ENCODE measurements around the gene GCM1.

Gene GCM1

GRCh38 chr6:53101006-53101405 lies 47.6 kb downstream of the GCM1 start:
- no peak for DNase-seq

- DNase-seq: no peak
Observed at GRCh38 chr6:53100561-53100960, 48.1 kb downstream of the GCM1 start.

- no peak for DNase-seq
Observed at GRCh38 chr6:53095716-53096115, 52.9 kb downstream of the GCM1 start.

- no peak for DNase-seq
Observed at GRCh38 chr6:53095270-53095669, 53.4 kb downstream of the GCM1 start.

GRCh38 chr6:53090576-53090975 lies 58.1 kb downstream of the GCM1 start:
- no peak for DNase-seq

GRCh38 chr6:53089948-53090347 lies 58.7 kb downstream of the GCM1 start:
- DNase-seq: no peak

- no peak for DNase-seq
Observed at GRCh38 chr6:53086302-53086701, 62.3 kb downstream of the GCM1 start.

GRCh38 chr6:53080813-53081212 lies 67.8 kb downstream of the GCM1 start:
- no peak for DNase-seq

Data from CD4-positive, alpha-beta T cell treated with Interleukin-4 for 4 hours (primary cell).